ENCODE results near the gene PLCB1. TPM values are rescaled to one million over a fixed set of nuclear protein-coding genes. Genes with fewer than 3 reads are reported as not detected.

PLCB1 gene
- total RNA-seq, 4 donors from 2014 or later, result 72.9 to 115 (median 76.3) TPM

DNA sequence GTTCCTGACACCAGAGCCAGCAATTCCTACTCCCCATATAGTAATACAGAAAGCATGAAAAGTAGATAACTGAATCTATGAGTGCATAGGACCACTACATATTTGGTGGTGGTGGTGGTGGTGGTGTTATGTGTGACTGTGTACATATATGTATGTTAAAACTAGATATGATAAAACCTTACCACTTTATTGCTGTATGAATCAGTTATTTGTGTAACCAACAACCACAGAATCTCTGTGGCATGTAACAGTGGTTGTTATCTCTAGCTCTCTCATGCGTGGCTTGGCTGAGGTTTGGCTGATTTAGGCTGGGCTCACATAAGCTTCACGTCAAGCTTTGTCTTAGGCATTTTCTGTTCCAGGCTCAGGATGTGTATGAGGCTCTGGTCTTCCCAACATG, 55.7 kb downstream of the PLCB1 start:
- Histone ChIP-seq H3K27me3 (no peaks in the 10 kb centered on the region), H3K27ac (replicated peaks in 1 of 4) (no peak overlapping the region), H3K9me3 (no peaks in the 10 kb centered on the region), H3K4me3 (no peak overlapping the region), H3K4me1 (peaks cover 9 to 42% (median 32%) of the 10 kb centered on the region in 4 donors), H3K36me3 (no peaks in the 10 kb centered on the region)
- no peak for DNase-seq (ENCODE audit: extremely low spot score)
- TF ChIP-seq POLR2AphosphoS5 (IDR thresholded peaks at IDR 0.05), result no peak
- no peak for TF ChIP-seq CTCF (IDR thresholded peaks at IDR 0.05)
- TF ChIP-seq POLR2A (IDR thresholded peaks at IDR 0.05; ENCODE audit: low read depth), result no peak
- no peak for TF ChIP-seq EP300 (IDR thresholded peaks at IDR 0.05)
- WGBS, result 90% methylated on average over 2 of the region's 2 CpGs
- intact Hi-C loops (cut with DNase I), result no loop called here

DNA sequence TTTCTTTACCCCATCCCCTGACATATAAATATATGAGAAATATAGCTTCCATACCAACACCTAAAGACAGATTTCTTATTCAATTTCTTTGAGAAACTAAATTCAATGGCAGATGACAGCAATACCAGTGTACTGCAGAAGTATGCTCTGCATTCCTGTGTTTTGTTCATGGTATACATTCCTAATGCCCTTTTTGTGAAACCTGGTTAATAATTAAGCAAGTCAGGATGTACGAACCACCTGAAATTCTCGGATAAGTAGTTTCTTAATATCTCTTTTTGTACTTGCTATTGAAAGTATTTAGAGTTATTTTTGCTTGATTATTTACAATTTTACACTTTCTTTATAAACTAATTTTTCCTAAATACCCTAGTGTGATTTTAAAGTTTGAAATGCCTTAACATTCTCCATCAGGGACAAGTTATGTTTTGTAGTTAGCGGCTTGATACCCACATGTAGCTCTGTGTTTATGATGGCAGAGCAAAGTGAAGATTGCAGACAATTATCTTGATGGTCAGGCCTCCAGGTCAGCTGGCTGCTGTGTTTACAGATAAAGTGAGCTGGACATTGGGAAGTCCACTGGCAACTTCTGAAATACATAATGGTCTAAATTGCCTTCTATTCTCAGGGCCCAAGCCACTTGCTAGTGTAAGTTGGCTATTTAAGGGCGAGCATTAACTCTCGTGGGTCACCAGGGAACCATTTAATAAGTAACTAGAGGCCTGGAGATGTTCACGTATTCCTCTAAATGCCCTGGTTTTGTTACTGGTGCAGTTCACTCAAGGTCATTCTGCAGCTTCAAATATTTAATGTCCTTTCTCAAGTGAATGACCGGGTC, 58.2 kb downstream of the PLCB1 start:
- intact Hi-C loops (cut with DNase I), result no loop called here
- H3K27ac ChIP-seq (replicated peaks in 1 of 4), result no peak overlapping the region
- H3K4me1 ChIP-seq, result peaks cover 9 to 36% (median 32%) of the 10 kb centered on the region in 4 donors
- 76% methylated on average over 7 of the region's 7 CpGs for WGBS
- DNase-seq (ENCODE audit: extremely low spot score), result no peak
- TF ChIP-seq CTCF (IDR thresholded peaks at IDR 0.05), result no peak
- TF ChIP-seq POLR2A (IDR thresholded peaks at IDR 0.05; ENCODE audit: low read depth), result no peak
- no peak for TF ChIP-seq POLR2AphosphoS5 (IDR thresholded peaks at IDR 0.05)
- TF ChIP-seq EP300 (IDR thresholded peaks at IDR 0.05), result no peak
- no peaks in the 10 kb centered on the region for H3K36me3 ChIP-seq
- no peaks in the 10 kb centered on the region for H3K27me3 ChIP-seq
- no peak overlapping the region for H3K4me3 ChIP-seq
- H3K9me3 ChIP-seq, result peaks cover 0 to 9% (median 3%) of the 10 kb centered on the region in 4 donors

- no peak for TF ChIP-seq EP300 (IDR thresholded peaks at IDR 0.05)
- no peak for TF ChIP-seq POLR2A (IDR thresholded peaks at IDR 0.05; ENCODE audit: low read depth)
- TF ChIP-seq CTCF (IDR thresholded peaks at IDR 0.05), result no peak
- TF ChIP-seq POLR2AphosphoS5 (IDR thresholded peaks at IDR 0.05), result no peak
- Histone ChIP-seq H3K4me1 (peaks cover 0 to 31% (median 28%) of the 10 kb centered on the region in 4 donors), H3K9me3 (peaks cover 0 to 9% (median 3%) of the 10 kb centered on the region in 4 donors), H3K27ac (replicated peaks in 1 of 4) (peak overlapping the region in 3 of 4 donors; percentile 24 to 45 (median 36)), H3K27me3 (no peaks in the 10 kb centered on the region), H3K4me3 (no peak overlapping the region), H3K36me3 (no peaks in the 10 kb centered on the region)
- no peak for DNase-seq (ENCODE audit: extremely low spot score)
- intact Hi-C loops (cut with DNase I), result no loop called here
Measured at GRCh38 chr20:8194721-8195120, 62.7 kb downstream of the PLCB1 start.

GRCh38 chr20:8196096-8196495, 64.0 kb downstream of the PLCB1 start:
- H3K27ac ChIP-seq (replicated peaks in 1 of 4), result peak overlapping the region in 3 of 4 donors; percentile 22 to 45 (median 36)
- intact Hi-C loops (cut with DNase I), result no loop called here
- H3K4me1 ChIP-seq, result peaks cover 0 to 21% (median 16%) of the 10 kb centered on the region in 4 donors
- DNase-seq (ENCODE audit: extremely low spot score), result no peak
- whole genome bisulfite sequencing, result 75% methylated on average over 1 of the region's 1 CpG
- H3K27me3 ChIP-seq, result no peaks in the 10 kb centered on the region
- TF ChIP-seq CTCF (IDR thresholded peaks at IDR 0.05), result no peak
- TF ChIP-seq POLR2A (IDR thresholded peaks at IDR 0.05; ENCODE audit: low read depth), result no peak
- no peak for TF ChIP-seq POLR2AphosphoS5 (IDR thresholded peaks at IDR 0.05)
- TF ChIP-seq EP300 (IDR thresholded peaks at IDR 0.05), result no peak
- H3K9me3 ChIP-seq, result peaks cover 0 to 9% (median 3%) of the 10 kb centered on the region in 4 donors
- H3K4me3 ChIP-seq, result no peak overlapping the region
- no peaks in the 10 kb centered on the region for H3K36me3 ChIP-seq

All from esophagus muscularis mucosa (tissue), 4 donors.